ENCODE data around the gene TLCD1.

Gene TLCD1

GRCh38 chr17:28741358-28742349 is 15.6 kb upstream of the TLCD1 start:
- Histone ChIP-seq H3K36me3 (ENCODE audit: insufficient read depth) (no peaks in the 10 kb centered on the region), H4K20me1 (ENCODE audit: insufficient read depth) (0 out of 2 replicates have a peak, but pooled peaks cover 4% of the 10 kb centered on the region), H3K79me2 (ENCODE audit: insufficient read depth, low read depth) (peaks cover 24% of the 10 kb centered on the region), H2AFZ (ENCODE audit: low read depth) (no peak overlapping the region), H3K4me3 (IDR thresholded peaks at IDR 0.05; ENCODE audit: insufficient read depth, low read depth, low read length) (no peak overlapping the region), H3K9ac (no peak overlapping the region), H3K27me3 (ENCODE audit: insufficient read depth, low read depth) (no peaks in the 10 kb centered on the region), H3K27ac (no peak overlapping the region), H3K4me2 (no peak overlapping the region), H3K4me1 (ENCODE audit: low read depth, poor library complexity, severe bottlenecking) (peaks cover 37% of the 10 kb centered on the region)
- no peak for TF ChIP-seq CTCF (conservative IDR thresholded peaks at IDR 0.05; ENCODE audit: low read depth, low read length)

- H3K4me2 ChIP-seq = no peak overlapping the region
- no peak for TF ChIP-seq CTCF (conservative IDR thresholded peaks at IDR 0.05; ENCODE audit: low read depth, low read length)
- no peak overlapping the region for H3K4me3 ChIP-seq (IDR thresholded peaks at IDR 0.05; ENCODE audit: insufficient read depth, low read depth, low read length)
- H3K79me2 ChIP-seq (ENCODE audit: insufficient read depth, low read depth) = peaks cover 15% of the 10 kb centered on the region
- H3K27me3 ChIP-seq (ENCODE audit: insufficient read depth, low read depth) = no peaks in the 10 kb centered on the region
- no peak overlapping the region for H3K27ac ChIP-seq
- H3K4me1 ChIP-seq (ENCODE audit: low read depth, poor library complexity, severe bottlenecking) = peaks cover 28% of the 10 kb centered on the region
- H3K9ac ChIP-seq = no peak overlapping the region
- H2AFZ ChIP-seq (ENCODE audit: low read depth) = no peak overlapping the region
- H4K20me1 ChIP-seq (ENCODE audit: insufficient read depth) = no peaks in the 10 kb centered on the region
- no peaks in the 10 kb centered on the region for H3K36me3 ChIP-seq (ENCODE audit: insufficient read depth)
These were observed 14.6 kb upstream of the TLCD1 start for GRCh38 chr17:28740406-28741357.

- no peak overlapping the region for H3K27ac ChIP-seq
- no peak overlapping the region for H3K9ac ChIP-seq
- no peaks in the 10 kb centered on the region for H4K20me1 ChIP-seq (ENCODE audit: insufficient read depth)
- H3K4me1 ChIP-seq (ENCODE audit: low read depth, poor library complexity, severe bottlenecking) = peaks cover 24% of the 10 kb centered on the region
- H3K36me3 ChIP-seq (ENCODE audit: insufficient read depth) = no peaks in the 10 kb centered on the region
- H3K4me3 ChIP-seq (IDR thresholded peaks at IDR 0.05; ENCODE audit: insufficient read depth, low read depth, low read length) = no peak overlapping the region
- H2AFZ ChIP-seq (ENCODE audit: low read depth) = no peak overlapping the region
- no peak overlapping the region; the same call in 1 of the 2 replicates for H3K4me2 ChIP-seq
- no peak for TF ChIP-seq CTCF (conservative IDR thresholded peaks at IDR 0.05; ENCODE audit: low read depth, low read length)
- H3K27me3 ChIP-seq (ENCODE audit: insufficient read depth, low read depth) = no peaks in the 10 kb centered on the region
- H3K79me2 ChIP-seq (ENCODE audit: insufficient read depth, low read depth) = no peaks in the 10 kb centered on the region
These were observed 12.8 kb upstream of the TLCD1 start for GRCh38 chr17:28738680-28739384.

Measured in KMS-11 (cell line).